ENCODE measurements around the gene CHI3L2.

CHI3L2 gene

DNA sequence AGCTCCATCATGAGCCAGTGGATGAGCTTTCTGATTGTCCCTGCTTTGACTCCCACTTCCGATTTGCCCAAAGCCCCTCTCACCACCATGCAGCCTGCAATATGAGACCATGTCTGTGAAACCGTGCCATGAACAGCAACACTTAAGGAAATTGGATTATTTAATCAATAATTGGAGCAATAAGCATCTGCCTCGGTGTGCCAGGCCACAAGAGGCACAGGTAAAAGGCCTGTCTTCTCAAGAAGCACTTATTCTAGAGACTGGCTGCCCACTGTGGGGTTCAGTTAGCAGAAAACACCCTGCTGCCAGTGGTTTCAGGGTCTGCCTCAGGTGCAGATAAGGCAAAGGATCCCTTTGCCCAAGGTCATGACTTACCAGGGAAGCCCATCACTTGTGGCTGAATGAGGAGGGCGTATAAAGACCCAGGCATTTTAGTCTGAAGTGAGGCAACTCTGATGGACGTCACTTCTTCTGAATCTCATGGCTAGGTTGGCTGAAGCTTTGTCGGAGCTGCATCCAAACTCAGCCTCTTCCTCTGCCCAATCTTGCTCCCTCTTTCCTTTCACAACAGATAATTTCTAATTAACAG, 7.1 kb upstream of the CHI3L2 start:
- no peak for DNase-seq (ENCODE audit: low spot score)

DNA sequence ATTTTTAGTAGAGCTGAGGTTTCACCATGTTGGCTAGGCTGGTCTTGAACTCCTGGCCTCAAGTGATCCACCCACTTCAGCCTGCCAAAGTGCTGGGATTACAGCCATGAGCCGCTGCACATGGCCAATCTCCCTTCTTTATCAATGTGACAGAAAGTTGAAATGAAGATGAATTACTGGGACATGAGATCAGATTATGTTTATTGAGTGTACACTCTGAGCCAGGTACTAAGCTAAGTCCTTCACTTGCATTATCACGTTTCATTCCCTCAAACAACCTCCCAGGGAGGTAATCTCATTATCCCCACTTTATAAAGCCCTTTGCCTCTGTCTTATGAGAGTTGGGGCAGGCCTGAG, 6.3 kb upstream of the CHI3L2 start:
- DNase-seq (ENCODE audit: low spot score) = no peak

DNA sequence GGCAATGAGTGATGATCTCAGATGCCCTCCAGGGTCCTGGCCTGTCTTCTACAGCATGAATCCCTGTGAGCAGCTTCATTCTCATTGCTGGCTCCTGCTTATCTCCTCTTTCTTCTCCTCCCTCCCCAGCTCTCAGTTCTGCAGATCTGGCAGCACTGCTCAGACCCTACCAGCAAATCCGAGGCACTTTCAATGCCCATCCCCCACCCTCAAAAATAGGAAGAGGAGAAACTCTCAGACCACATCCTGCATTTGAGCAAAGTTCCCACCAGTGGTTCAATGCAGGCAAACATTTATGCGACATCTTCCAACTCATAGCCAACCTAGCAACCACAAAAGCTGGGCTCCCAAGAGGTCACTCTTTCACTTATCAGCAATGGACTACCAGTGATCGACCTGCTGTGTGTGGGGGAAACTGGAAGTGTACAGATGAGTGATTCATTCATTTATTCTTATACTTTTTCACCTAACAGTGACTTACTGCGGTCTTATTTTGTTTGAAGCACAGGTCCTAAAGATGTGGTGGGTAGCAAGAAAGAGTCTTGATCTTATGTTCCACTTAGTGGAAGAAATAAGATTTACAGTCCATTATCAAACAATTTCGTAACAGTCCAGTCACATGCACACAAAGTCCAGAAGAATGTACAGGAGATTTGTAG, 5.8 kb upstream of the CHI3L2 start:
- no peak for DNase-seq (ENCODE audit: low spot score)

DNA sequence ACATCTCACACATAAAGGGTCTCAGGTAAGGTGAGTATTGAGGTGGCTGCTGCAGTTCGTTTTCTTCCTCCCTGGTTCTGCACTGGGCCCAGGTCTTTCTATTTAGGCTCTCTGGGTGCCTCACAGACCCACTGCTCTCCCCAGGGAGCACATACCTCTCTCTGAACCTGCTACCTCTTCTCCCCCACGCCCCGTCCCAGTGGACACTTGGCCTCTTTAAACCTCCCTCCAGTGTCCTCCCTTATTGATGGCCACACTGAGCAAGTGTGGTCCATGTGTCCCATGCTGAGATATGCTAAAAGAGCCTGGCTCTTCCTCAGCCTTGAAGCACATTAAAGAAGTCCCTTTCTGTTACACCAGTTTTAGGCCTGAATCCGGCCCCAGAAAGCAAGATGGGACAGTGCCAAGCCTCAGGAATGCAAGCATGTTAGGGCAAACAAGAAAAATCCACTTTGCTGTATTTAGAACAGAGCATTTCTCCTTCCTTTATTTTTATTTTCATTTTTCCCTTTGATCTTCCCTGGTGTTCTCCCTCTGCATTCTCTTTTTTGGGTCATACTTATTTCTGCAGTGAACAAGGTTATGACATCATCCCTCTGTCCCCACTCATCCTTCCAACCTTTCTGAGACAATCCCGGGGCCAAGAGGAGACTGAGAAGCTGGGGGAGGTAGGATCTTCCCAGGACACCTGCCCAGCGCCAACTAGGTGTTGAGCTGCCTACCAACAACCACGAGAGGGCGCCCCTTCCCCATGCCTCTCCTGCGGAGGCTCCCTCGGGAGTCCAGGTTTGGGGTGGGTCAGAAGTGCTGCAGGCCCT, 5.0 kb upstream of the CHI3L2 start:
- DNase-seq (ENCODE audit: low spot score) = peak; percentile 80

DNA sequence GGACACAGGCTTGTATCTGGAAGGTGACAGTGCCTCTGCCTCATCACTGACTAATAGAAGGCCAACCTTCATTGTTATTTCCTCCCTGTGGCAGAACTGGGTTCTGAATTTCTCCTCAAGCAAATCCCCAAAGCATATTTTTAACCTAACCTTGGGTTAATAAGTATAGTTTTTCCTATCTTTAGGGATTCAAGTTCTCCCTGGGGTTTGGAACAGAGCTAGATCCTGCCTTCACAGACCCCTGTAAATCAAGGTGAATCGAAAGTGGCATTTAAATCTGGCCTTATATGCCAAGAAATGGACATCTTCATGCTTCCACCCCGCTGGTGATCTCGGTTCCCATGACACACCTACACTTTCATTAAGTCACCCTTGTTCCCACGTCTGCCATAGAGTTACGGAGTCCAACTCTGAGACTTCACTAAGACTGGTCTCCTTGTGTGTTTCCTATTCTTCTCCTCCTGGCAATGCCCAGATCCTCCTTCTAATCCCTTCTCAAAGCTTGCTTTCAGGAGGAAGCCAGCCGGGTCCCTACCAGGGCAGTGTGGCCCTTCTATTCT, 4.3 kb upstream of the CHI3L2 start:
- DNase-seq (ENCODE audit: low spot score) = no peak

DNA sequence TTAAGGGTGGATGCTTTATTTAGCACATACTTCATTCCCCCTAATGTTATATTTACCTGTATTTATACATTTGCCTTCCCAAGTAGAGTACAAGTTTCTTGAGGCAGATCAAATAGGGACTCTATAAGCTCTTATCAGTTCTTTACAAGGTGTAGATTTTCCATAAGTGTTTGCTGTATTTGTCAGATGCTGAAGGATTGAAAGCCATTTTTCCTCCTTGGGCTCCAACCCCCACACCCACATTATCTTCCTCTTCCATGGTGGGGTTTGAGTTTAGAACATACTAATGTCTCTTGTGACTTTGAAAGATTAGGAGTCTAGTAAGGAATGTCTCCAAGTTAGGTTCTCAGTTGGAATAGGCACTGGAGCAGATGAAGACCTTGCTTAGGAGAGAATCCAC, 2.4 kb upstream of the CHI3L2 start:
- no peak for DNase-seq (ENCODE audit: low spot score)

DNA sequence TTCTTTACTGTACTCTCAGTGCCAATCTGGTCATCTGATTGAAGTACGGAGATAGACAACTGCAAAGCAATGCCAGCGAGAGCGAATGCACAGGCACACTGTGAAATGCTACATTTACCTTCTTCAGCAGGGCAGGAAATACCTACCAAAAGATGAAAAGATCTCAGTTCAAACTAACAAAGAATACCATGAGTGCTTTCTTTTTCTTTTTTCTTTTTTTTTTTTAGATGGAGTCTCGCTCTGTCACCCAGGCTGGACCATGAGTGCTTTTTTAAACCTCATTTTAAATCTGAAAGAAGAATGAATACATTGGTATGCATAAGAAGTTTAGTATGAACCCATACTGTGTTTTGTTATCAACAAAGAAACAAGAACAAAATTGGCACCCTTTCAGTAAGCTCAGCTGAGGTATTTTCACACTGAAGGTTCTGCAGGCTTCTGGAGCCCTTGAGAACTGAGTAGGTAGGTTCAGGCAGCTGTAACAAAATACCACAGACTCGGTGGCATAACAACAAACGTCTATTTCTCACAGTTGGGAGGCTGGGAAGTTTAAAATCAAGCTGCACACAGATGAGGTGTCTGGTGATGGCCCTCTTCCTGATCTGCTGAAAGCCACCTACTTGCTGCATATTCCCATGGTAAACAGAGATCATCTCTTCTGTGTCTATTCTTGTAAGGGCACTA, 1.7 kb upstream of the CHI3L2 start:
- DNase-seq (ENCODE audit: low spot score) = no peak

DNA sequence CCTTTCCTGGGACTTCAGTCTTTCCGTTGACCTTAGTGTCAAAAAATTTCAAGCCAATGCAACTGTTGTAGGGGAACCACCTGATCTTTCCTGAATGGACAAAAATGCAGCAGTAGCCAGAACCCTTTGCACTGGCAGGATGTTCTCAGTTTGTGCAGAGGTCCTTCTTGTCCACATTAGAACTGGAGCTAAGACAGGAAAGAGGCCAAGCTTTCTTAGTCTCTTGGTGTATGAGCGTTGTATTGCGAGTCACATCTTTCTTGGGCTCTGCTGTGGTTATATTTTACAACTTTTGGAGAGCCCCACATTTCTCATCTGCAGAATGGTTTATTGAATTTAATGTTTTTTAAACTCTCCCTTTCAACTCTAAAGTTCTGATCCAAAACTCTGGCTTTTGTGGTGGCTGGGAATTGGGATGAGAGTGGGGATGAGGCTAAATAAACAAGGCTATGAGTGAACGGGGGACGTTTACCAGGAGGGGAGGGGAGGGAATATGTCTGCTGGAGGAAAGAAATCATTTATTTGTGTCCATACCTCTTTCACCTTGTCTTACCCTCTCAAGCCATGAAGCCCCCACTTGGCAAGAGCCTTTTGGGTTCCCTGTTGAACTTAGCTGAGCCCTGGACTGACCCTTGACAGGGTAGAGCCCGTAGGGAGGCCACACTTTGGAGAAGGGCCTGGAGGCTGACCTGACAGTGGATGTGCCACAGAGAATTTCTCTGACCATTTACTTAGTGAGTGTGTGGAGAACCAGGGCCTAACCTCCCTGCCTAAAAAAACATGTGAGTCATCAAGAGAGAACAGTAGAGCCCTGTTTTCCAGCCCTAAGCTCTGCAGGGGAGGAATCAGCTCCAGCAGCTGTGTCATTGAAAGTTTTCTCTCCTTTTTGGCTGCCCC, 586 bp downstream of the CHI3L2 start:
- DNase-seq (ENCODE audit: low spot score) = peak; percentile 91

DNA sequence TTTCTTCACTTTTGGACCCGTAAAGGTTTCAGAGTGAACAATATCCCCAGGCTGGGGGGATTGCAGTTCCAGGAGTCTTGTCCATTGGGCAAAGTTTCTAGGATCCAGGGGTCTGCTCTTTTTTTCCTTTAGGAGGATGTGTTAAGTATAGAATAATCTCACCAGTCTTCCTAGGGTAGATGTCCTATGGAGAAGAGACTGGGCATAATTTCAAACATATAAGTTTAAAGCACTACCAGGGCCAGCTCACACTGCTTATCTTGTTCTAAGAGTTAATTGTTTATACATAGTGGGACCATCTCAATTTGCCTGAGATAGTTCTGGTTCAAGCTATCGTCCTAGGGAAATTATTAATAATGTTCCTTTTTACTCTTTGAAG, 1.2 kb downstream of the CHI3L2 start:
- DNase-seq (ENCODE audit: low spot score) = no peak

DNA sequence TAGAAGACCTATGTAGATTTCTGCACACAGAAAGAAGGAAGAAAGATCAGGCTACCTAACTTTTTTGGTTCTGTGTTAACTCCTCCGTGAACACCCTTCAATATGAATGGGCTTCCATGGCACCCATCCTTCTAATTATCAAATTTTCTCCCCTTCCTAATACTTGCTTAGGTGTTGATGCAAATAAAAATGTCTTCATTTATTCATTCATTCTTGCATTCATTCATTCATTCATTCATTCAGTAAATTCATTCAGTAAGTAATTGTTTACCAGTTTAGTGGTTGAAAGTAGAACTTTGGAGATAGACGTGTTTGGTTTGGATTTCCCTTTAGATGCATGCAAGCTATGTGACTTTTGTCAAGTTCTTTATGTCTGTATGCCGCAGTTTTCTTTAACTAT, 4.6 kb downstream of the CHI3L2 start:
- DNase-seq (ENCODE audit: low spot score) = no peak

DNA sequence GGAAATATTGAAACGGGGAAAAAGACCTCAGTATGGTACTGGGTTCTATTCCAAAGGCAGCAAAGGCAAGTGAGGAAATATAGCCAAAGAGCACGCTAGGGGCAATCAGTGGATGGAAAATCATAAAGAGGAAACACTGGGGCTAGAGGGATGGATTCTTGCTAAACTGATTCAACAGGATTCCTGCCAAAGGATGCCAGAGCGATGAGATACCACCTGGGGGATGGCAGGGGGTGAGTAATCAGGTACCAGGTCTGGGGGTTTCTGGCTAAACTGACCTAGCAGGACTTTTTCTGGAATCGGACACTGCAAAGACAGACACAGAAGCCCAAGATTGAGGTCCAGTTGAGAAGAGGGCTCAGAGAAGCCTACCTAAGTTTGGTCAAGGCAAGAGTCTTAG, 6.7 kb downstream of the CHI3L2 start:
- DNase-seq (ENCODE audit: low spot score) = no peak

DNA sequence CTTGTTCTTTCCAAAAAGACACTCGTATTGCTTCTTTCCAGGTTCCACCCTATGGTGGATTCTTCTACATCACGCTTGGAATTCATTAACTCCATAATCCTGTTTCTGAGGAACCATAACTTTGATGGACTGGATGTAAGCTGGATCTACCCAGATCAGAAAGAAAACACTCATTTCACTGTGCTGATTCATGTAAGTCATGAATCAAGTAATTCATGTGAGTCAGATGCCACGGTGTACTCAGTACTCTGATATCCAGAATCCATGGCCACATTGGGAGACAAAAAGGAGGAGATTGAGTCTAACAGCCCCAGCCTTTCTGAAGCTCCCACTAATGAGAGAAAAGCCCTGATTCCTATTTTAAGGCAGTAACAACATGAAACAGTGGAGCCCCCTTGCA, 7.4 kb downstream of the CHI3L2 start:
- DNase-seq (ENCODE audit: low spot score) = peak; percentile 37

DNA sequence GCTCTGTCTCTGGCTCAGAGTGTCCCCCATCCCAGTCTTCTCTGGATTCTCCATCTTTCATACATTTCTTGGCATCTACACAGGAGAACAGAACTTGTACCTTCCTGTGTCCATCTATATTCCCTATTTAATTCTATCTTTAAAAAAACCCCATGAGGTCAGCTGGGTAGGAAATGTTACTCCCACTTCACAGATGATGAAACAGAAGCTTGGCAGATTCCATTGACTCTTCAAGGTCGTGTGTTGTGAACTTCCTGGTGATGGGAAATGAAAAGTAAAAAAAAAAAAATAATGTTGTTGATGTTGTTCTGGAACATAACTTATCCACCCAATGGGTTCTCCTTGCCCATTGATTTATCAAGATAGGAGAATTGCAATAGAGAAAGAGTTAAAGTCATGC, 8.9 kb downstream of the CHI3L2 start:
- no peak for DNase-seq (ENCODE audit: low spot score)

DNA sequence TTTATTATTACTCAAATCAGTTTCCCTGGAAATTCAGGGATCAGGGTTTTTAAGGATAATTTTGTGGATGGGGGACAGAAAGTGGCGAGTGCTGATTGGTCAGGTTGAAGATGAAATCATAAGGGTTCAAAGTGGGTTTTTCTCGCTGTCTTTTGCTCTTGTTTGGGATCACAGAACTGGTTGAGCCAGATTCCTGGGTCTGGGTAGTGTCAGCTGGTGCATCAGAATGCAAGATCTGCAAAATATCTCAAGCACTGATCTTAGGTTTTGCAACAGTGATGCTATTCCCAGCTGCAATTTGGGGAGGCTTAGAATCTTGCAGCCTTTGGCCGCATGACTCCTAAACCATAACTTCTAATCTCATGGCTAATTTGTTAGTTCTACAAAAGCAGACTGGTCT, 9.3 kb downstream of the CHI3L2 start:
- no peak for DNase-seq (ENCODE audit: low spot score)

DNA sequence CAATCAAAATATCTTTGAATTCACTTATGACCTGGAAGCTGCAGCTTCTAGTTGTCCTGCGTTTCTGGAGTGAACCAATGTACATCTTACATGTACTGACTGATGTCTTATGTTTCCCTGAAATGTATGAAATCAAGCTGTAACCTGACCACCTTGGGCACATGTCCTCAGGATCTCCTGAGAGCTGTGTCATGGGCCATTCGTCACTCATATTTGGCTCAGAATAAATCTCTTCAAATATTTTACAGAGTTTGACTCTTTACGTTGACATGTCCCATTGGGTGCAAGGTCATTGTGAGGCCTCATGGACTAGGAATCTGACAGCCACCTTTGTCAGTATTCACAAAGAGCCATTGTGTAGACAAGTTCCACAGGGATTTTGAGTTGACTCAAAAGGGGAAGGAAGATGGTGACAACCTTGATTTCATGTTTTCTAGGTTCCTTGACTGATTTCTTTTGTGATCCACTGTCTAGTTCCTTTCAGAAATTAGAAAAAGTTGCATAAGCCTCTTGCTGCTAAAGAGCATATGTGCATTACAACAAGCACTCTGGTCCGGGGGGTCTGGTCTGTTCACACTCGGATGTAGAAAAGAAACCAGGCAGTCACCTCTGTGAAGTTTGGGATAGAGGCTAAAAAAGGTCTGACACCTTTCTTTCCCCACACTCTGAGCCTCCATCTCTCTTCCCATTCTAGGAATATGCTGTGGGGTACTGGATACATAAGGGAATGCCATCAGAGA, 10.7 kb downstream of the CHI3L2 start:
- DNase-seq (ENCODE audit: low spot score) = no peak

DNA sequence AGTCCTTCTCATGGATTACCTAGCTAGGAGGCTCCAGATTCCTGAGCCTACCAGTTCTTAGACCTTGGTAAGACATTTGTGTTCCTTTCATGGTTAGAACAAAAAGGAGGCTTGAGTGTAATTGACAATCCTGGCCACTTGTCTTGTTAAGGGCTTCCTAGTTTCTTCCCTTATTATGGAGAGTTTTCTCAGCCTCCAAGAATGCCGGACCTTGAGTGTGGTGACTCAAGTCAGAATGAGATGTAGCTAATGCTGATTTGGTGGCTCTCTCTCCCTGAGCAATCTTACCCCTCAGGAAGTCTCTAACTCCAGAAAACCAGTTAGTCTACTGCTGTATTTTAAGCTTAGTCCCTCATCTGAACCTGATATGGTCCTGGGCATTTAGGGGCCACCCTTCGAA, 14.3 kb downstream of the CHI3L2 start:
- peak; percentile 31 for DNase-seq (ENCODE audit: low spot score)

DNA sequence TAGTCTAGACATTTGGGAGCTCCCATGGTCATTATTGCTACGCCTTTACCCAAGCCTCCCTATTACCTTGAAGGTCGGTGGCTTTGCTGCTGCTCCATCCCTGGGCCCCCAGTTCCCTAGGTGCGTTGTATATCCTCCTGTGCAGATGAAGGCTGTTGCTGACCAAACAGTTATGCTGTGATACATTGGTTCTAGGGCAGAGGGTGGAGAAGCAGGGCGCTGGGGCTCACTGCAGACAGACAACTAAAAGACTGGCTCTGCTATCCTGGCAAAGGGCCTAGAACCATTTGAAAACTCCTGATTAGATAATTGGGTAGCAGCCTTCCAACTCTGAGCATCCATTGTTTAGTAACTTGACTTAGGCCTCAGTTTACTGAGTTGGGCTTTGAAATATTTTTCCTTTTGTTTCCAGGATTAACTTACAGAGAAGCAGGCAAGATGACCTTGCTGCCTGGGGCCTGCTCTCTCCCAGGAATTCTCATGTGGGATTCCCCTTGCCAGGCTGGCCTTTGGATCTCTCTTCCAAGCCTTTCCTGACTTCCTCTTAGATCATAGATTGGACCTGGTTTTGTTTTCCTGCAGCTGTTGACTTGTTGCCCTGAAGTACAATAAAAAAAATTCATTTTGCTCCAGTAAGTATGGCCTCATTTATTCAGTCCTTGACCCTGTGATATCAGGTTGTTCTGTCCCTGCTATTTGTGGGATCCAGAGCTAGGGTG, 15.5 kb downstream of the CHI3L2 start:
- no peak for DNase-seq (ENCODE audit: low spot score)

DNA sequence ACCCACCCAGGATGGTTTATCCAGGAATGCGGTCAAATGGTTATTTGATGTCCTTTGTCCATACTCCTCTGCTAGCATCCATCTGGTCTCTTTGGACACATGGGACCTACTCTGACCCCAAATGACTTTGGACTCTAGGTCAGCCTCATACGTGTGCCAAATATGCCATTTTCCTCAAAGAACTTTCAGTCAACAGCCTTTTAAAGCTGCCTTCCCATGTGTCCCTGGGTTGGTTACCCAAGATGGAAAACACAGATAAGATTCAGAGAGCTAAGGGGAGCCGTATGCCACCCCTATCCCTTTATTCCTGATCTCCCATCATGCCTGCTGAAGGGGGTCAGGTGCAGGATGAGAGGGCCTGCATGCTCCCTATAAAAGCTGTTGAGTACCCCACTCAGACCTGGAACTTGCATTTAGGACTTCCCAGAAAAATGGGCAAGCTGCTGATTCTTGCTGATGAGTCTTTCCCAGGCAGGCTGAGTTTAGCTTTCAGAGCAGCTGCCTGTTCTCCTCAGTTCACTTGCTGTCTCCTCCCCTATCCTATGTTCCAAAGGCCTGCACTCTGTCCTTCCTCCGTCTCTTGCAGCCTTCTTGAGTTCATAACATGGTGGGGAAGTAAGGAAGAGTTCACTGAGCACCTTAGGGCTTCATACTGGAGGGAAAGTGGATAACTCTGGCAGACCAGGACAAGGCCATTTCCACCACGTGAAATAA, 19.8 kb downstream of the CHI3L2 start:
- no peak for DNase-seq (ENCODE audit: low spot score)

DNA sequence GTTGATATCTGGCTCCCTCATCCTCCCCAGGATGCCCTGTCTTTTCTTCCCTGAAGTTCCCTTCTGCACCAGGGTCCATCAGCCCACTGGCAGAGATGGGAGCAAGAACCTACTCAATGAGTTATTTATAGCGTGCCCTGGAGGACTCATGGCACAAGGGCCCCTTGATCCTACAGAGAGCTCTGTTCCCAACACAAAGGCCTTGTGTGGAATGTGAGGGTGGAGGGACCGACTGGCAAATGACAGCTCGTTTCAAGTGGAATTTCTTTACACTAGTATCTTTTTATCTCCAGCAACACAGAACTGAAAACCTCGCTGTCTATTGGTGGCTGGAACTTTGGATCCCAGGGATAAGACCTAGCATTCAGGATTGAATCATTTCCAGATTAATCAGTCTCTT, 22.4 kb downstream of the CHI3L2 start:
- no peak for DNase-seq (ENCODE audit: low spot score)

DNA sequence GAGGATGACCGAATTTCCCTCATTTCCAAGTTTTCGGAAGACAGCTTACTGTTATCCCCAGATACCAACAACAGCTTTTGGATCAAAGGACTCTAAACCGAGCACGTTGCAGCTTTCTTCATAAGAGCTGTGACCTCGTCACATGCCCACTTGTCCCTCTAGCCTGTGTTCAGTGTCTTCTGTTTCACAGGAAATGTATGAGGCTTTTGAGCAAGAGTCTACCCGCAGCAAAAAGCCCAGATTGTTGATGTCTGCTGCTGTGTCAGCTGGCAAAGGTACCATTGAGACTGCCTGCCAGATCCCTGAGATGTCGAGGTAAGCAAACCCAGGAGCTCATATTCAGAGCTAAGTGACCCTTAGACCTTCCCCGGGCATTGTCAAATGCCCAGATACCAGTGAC, 24.1 kb downstream of the CHI3L2 start:
- no peak for DNase-seq (ENCODE audit: low spot score)
